Transverse colon (tissue), 4 donors: ENCODE measurements around the gene MCUR1.
A peak's percentile ranks its signal among the peaks of the same experiment; 100 is the strongest.

ENCODE experiments used
- CTCF ChIP-seq, 5 experiments: fragments of 200-600 bp in 3 of 5; fragments of 450-650 bp in 2 of 5; sonication (generic) in 3 of 5; IDR thresholded peaks; 1 replicate in 2 of 5; 2 replicates in 3 of 5; pipeline ENCODE4 v1.5.1; 2016 to 2017; ENCODE audit warnings: antibody characterized with exemption in 5 of 5, inconsistent platforms in 3 of 5, mild to moderate bottlenecking in 2 of 5, moderate library complexity in 1 of 5
- EP300 ChIP-seq: sonication (generic); formaldehyde crosslinking; IDR thresholded peaks from one replicate; pipeline ENCODE4 v1.6.1; 2017; ENCODE audit warnings: antibody characterized with exemption, low read depth
- POLR2A ChIP-seq: fragments of 450-650 bp; IDR thresholded peaks from one replicate; pipeline ENCODE4 v1.6.1; 2016; ENCODE audit warnings: antibody characterized with exemption, mild to moderate bottlenecking, moderate library complexity
- POLR2AphosphoS5 ChIP-seq, 3 donors: sonication (generic); formaldehyde crosslinking; IDR thresholded peaks; one replicate each; pipeline ENCODE4 v1.6.1; 2016; ENCODE audit warnings: antibody characterized with exemption in 3 of 3

- TF ChIP-seq CTCF (IDR thresholded peaks at IDR 0.05), result no peak
- TF ChIP-seq EP300, result no peak
- TF ChIP-seq POLR2A, result no peak
- peak in 2 of 3 donors; percentile 54 to 61 for TF ChIP-seq POLR2AphosphoS5 (IDR thresholded peaks at IDR 0.05)
Observed at GRCh38 chr6:13787137-13787536, 27.2 kb downstream of the MCUR1 start.
